NCI-H69 (cell line): ENCODE data around the gene PCDH10.

ENCODE experiments used
- DNase-seq: peaks from one replicate; lab custom pipeline; 2025; lab: John Stamatoyannopoulos, UW

Gene PCDH10

DNA sequence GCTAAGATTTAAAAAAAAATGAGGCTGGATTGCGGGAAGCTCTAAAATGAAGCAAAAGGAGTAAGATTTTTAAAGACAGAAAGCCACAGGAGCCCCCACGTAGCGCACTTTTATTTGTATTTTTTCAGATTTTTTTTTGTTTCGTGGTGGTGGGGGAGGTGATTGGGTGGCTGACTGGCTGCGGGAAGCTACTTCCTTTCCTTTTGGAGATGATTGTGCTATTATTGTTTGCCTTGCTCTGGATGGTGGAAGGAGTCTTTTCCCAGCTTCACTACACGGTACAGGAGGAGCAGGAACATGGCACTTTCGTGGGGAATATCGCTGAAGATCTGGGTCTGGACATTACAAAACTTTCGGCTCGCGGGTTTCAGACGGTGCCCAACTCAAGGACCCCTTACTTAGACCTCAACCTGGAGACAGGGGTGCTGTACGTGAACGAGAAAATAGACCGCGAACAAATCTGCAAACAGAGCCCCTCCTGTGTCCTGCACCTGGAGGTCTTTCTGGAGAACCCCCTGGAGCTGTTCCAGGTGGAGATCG, 908 bp downstream of the PCDH10 start:
- no peak for DNase-seq

- peak; percentile 38 for DNase-seq
Measured at GRCh38 chr4:133150486-133151340, 1.6 kb downstream of the PCDH10 start.

DNA sequence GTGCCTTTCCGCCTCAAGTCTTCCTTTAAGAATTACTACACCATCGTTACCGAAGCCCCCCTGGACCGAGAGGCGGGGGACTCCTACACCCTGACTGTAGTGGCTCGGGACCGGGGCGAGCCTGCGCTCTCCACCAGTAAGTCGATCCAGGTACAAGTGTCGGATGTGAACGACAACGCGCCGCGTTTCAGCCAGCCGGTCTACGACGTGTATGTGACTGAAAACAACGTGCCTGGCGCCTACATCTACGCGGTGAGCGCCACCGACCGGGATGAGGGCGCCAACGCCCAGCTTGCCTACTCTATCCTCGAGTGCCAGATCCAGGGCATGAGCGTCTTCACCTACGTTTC, 2.2 kb downstream of the PCDH10 start:
- peak; percentile 48 for DNase-seq

DNA sequence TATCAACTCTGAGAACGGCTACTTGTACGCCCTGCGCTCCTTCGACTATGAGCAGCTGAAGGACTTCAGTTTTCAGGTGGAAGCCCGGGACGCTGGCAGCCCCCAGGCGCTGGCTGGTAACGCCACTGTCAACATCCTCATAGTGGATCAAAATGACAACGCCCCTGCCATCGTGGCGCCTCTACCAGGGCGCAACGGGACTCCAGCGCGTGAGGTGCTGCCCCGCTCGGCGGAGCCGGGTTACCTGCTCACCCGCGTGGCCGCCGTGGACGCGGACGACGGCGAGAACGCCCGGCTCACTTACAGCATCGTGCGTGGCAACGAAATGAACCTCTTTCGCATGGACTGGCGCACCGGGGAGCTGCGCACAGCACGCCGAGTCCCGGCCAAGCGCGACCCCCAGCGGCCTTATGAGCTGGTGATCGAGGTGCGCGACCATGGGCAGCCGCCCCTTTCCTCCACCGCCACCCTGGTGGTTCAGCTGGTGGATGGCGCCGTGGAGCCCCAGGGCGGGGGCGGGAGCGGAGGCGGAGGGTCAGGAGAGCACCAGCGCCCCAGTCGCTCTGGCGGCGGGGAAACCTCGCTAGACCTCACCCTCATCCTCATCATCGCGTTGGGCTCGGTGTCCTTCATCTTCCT, 2.7 kb downstream of the PCDH10 start:
- peak; percentile 37 for DNase-seq

DNA sequence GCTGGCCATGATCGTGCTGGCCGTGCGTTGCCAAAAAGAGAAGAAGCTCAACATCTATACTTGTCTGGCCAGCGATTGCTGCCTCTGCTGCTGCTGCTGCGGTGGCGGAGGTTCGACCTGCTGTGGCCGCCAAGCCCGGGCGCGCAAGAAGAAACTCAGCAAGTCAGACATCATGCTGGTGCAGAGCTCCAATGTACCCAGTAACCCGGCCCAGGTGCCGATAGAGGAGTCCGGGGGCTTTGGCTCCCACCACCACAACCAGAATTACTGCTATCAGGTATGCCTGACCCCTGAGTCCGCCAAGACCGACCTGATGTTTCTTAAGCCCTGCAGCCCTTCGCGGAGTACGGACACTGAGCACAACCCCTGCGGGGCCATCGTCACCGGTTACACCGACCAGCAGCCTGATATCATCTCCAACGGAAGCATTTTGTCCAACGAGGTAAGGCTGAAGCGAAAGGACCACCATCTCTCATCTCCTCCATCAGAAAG, 3.3 kb downstream of the PCDH10 start:
- peak; percentile 37 for DNase-seq

GRCh38 chr4:133152831-133153481, 3.9 kb downstream of the PCDH10 start:
- DNase-seq, result peak; percentile 21

GRCh38 chr4:133154725-133155124, 5.6 kb downstream of the PCDH10 start:
- peak; percentile 22 for DNase-seq

DNA sequence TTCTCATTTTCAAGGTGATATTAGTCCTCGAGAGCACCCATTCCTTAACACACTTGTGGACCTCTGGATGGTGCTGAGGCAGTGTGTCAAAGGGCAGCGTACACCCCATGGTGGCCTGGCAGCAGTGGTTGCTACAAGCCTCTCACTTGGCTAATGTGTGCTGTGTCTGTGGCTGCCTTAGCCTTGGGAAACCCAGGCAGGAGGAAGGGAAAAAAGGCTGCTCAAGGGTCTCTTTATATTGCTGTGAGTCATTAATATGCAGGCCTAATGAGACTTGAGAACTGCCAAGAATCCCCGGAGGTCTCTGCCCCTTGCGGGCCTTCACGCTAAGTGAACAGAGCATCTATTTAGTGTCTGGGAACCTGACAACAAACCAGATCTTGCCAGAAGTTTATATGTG, 7.0 kb downstream of the PCDH10 start:
- DNase-seq, result no peak

DNA sequence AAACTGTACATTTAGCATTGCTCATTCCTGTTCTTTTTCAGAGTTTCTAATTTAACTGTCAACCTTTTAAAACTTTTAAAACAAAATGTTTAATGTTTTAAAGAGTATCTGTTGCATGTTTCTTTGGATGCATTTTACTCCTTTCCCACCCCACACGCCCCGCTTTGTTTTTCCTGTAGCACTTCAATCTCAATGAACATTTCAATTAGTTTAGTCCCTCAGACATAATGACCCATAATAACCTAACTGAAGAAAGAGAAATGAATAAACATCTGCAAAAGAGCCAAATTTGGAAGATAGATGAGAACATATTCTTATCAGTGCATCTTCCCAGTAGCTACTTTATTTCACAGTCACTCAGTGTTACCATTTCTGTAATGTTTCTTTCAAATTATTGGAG, 7.5 kb downstream of the PCDH10 start:
- no peak for DNase-seq

DNA sequence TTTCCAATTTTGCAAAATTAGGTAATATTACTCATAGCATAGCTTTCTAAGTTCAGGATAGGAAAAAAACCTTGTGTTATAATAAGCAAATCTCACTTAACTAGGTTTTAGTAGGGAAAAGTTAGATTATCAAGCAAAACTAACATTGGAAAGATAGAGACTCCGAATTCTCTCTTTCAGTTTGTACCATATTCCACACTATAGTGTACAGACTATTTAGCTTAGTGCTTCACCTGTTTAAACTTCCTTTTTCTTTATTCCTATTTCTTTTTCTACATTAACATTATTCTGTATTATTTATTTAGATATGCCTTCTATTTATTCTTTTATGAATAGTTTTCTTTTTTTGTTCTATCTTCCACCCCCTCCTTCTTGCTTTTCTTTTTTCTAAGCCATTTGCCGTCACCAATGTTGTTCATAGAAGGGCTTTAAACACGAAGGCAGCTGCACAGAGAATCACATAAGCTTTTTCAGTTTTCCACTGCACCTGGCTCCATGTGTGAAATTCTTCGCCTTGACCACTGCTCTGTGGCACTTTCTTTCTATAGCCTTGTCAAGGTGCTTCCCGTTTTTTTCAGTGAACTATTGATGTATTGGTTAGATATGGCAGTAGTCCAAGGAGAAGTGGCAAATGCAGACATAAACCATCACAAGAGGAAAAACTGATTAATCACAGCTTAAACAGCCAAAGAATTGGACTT, 8.5 kb downstream of the PCDH10 start:
- DNase-seq, result no peak

- DNase-seq, result no peak
Measured at GRCh38 chr4:133160853-133161252, 11.8 kb downstream of the PCDH10 start.

DNA sequence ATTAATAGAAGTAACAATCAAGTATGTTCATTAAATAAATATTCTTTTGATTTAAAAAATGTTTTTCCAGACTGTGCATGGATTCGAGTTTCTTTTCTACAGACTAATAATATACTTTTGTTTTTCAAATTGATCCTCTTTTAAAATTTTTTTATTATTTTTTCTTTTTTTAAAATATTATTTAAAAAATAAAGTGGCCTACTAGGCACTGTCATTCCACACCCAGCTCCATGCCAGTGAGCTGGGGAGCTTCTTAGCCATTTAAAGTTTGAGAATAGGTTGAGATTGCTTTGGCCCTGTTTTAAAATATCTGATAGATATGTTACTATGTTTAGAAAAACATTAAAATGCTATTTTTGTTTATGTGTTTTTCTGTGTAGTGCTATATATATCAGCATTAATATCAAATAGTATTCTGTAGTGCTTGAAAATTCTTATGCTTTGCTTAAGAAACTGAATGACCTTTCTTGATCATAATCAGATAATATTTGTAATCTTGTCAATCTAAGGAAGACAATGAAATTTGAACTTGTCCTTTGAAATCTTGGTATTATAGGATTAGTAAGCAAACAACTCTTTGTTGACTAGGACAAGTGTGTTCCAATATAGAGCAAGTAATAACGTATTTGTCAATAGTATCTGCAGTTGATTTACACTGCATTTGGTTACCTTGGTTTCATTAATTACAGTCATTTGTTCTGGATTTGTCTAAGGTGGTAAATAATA, 12.6 kb downstream of the PCDH10 start:
- no peak for DNase-seq

DNA sequence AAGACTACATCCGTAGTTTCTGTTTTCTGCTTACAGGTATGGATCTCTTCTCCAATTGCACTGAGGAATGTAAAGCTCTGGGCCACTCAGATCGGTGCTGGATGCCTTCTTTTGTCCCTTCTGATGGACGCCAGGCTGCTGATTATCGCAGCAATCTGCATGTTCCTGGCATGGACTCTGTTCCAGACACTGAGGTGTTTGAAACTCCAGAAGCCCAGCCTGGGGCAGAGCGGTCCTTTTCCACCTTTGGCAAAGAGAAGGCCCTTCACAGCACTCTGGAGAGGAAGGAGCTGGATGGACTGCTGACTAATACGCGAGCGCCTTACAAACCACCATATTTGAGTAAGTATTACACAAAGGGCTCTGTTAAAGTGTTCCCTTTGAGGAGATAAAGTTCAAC, 13.8 kb downstream of the PCDH10 start:
- DNase-seq, result no peak

DNA sequence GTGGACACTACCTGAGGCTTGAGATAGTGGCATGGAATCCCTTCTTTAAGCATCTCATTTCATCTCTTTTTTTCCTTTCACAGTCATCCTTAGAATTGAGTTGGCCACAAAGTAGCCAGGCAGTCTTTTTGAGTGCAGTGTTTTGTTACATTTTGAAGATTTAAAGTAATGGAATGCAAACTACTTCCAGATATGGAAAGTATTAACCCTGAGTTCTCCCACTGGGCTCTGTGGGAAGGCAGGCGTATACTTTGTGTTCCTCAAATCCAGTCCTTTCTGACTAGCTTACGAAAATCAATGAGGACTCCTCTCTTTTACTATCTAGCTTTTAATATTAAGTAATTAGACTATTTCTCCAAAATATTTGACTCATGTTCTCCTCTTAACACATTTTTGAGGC, 29.9 kb downstream of the PCDH10 start:
- no peak for DNase-seq

DNA sequence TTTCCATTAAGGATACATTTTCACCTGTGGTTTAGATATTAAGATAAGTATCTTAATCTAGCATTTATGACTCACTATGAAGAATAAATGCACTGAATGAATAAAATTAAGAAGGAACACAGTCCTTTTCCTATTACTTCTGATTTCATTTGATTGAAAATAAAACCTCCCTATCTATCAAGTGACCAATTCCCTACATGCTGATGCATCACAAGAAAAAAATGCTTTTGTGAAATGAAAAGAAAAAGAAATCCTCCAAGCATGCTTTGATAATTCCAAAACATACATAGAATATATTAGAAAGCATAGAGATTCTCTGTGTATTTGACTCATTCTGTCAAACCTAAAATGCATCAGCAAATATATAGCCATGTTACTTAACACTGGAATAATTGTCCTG, 37.1 kb downstream of the PCDH10 start:
- DNase-seq, result no peak

DNA sequence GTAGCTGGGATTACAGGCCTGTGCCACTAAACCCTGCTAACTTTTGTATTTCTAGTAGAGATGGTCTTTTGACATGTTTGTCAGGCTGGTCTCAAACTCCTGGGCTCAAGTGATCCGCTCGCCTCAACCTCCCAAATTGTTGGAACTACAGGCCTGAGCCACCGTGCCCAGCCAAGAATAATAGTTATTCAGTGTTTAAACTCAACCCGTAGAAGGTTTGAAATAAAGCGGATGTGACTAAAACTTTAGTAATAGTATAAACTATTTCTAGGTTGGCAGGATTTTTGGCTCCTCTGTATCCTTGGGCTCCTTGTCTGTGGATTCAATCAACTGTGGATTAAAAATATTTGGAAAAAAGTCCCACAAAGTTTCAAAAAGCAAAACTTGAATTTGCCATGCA, 37.8 kb downstream of the PCDH10 start:
- DNase-seq, result no peak

DNA sequence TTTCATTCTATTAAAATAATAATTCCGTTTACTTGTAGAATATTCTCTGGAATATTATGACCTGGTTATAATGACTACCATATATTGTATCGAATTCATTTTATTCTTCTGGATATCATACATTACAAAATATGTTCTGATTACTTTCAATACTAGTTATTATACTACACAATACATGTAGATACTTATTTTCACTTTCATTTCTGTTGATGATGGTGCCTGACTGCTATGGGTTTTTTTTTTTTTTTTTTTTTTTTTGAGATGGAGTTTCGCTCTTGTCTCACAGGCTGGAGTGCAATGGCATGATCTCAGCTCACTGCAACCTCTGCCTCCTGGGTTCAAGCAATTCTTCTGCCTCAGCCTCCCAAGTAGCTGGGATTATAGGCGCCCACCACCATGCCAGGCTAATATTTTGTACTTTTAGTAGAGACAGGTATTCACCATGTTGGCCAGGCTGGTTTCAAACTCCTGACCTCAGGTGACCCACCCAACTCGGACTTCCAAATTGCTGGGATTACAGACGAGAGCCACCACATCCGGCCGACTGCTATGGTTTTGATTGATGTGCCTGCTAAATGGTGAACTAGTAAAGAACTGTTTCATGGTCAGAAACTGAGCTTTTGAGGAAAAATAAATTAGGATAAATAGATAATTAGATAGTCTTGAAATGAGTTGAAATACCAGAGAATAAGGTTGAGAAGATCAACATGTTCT, 39.5 kb downstream of the PCDH10 start:
- no peak for DNase-seq

- DNase-seq, result no peak
Measured at GRCh38 chr4:133189147-133189517, 40.0 kb downstream of the PCDH10 start.

GRCh38 chr4:133190098-133190497, 41.0 kb downstream of the PCDH10 start:
- DNase-seq, result no peak

GRCh38 chr4:133208694-133209285, 59.7 kb downstream of the PCDH10 start:
- no peak for DNase-seq
